ENCODE data around the gene DPP4. TPM values are rescaled to one million over a fixed set of nuclear protein-coding genes. Genes with fewer than 3 reads are reported as not detected.

DPP4 gene
- total and polyA plus RNA-seq, 2 experiments from 2014 or later: 1.5 to 2.8 TPM

GRCh38 chr2:162000431-162000830 lies 73.6 kb downstream of the DPP4 start:
- Histone ChIP-seq H3K4me1 (ENCODE audit: insufficient read depth) (peaks cover 46% of the 10 kb centered on the region), H4K20me1 (replicated peaks; ENCODE audit: insufficient read depth) (no peaks in the 10 kb centered on the region), H3K79me2 (replicated peaks; ENCODE audit: insufficient read depth) (no peaks in the 10 kb centered on the region), H3K36me3 (ENCODE audit: insufficient read depth) (no peaks in the 10 kb centered on the region), H3K27ac (ENCODE audit: low read depth) (no peak overlapping the region), H3K4me3 (no peak overlapping the region), H2AFZ (no peak overlapping the region), H3F3A (replicated peaks; ENCODE audit: low read depth) (no peaks in the 10 kb centered on the region), H3K9me2 (ENCODE audit: insufficient read depth) (peaks cover 4% of the 10 kb centered on the region; the same call in 1 of the 2 replicates), H3K27me3 (ENCODE audit: insufficient read depth) (no peaks in the 10 kb centered on the region), H3K4me2 (no peak overlapping the region)
- Mint-ChIP-seq H3K4me3 (no peak overlapping the region), H3K9me3 (no peaks in the 10 kb centered on the region; the same call in 2 of the 3 replicates), H3K27ac (no peak overlapping the region), H3K4me1 (peaks cover 51% of the 10 kb centered on the region), H3K36me3 (ENCODE audit: low read depth) (no peaks in the 10 kb centered on the region; the same call in 1 of the 3 replicates), H3K27me3 (ENCODE audit: insufficient read depth, low read depth, poor library complexity) (no peaks in the 10 kb centered on the region)
- DNase-seq (ENCODE audit: low spot score) (no peak), ATAC-seq (no peak)
- no peak for TF ChIP-seq ZNF462 (CRISPR knock-in tag; IDR thresholded peaks at IDR 0.05)

- Histone ChIP-seq H2AFZ (no peak overlapping the region), H3K27ac (ENCODE audit: low read depth) (no peak overlapping the region), H3K4me1 (ENCODE audit: insufficient read depth) (peaks cover 46% of the 10 kb centered on the region), H3K27me3 (ENCODE audit: insufficient read depth) (no peaks in the 10 kb centered on the region), H4K20me1 (replicated peaks; ENCODE audit: insufficient read depth) (no peaks in the 10 kb centered on the region), H3K4me3 (no peak overlapping the region), H3K4me2 (no peak overlapping the region), H3K9me2 (ENCODE audit: insufficient read depth) (peaks cover 4% of the 10 kb centered on the region; the same call in 1 of the 2 replicates), H3K36me3 (ENCODE audit: insufficient read depth) (no peaks in the 10 kb centered on the region), H3K79me2 (replicated peaks; ENCODE audit: insufficient read depth) (no peaks in the 10 kb centered on the region), H3F3A (replicated peaks; ENCODE audit: low read depth) (no peaks in the 10 kb centered on the region)
- H3K4me1 Mint-ChIP-seq: peaks cover 51% of the 10 kb centered on the region
- no peaks in the 10 kb centered on the region; the same call in 2 of the 3 replicates for H3K9me3 Mint-ChIP-seq
- ATAC-seq (no peak), DNase-seq (ENCODE audit: low spot score) (no peak)
- H3K4me3 Mint-ChIP-seq: no peak overlapping the region
- H3K36me3 Mint-ChIP-seq (ENCODE audit: low read depth): no peaks in the 10 kb centered on the region; the same call in 1 of the 3 replicates
- no peaks in the 10 kb centered on the region for H3K27me3 Mint-ChIP-seq (ENCODE audit: insufficient read depth, low read depth, poor library complexity)
- no peak overlapping the region for H3K27ac Mint-ChIP-seq
- no peak for TF ChIP-seq STAT1 (IDR thresholded peaks at IDR 0.05; ENCODE audit: unreplicated experiment)
- TF ChIP-seq CREB1 (CRISPR knock-in tag; IDR thresholded peaks at IDR 0.05; ENCODE audit: low read depth): no peak
- TF ChIP-seq, protein P1, sequence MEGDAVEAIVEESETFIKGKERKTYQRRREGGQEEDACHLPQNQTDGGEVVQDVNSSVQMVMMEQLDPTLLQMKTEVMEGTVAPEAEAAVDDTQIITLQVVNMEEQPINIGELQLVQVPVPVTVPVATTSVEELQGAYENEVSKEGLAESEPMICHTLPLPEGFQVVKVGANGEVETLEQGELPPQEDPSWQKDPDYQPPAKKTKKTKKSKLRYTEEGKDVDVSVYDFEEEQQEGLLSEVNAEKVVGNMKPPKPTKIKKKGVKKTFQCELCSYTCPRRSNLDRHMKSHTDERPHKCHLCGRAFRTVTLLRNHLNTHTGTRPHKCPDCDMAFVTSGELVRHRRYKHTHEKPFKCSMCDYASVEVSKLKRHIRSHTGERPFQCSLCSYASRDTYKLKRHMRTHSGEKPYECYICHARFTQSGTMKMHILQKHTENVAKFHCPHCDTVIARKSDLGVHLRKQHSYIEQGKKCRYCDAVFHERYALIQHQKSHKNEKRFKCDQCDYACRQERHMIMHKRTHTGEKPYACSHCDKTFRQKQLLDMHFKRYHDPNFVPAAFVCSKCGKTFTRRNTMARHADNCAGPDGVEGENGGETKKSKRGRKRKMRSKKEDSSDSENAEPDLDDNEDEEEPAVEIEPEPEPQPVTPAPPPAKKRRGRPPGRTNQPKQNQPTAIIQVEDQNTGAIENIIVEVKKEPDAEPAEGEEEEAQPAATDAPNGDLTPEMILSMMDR (conservative IDR thresholded peaks at IDR 0.05; ENCODE audit: low read depth in 2 of 2): no peak
- TF ChIP-seq, protein P2, sequence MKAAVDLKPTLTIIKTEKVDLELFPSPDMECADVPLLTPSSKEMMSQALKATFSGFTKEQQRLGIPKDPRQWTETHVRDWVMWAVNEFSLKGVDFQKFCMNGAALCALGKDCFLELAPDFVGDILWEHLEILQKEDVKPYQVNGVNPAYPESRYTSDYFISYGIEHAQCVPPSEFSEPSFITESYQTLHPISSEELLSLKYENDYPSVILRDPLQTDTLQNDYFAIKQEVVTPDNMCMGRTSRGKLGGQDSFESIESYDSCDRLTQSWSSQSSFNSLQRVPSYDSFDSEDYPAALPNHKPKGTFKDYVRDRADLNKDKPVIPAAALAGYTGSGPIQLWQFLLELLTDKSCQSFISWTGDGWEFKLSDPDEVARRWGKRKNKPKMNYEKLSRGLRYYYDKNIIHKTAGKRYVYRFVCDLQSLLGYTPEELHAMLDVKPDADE (IDR thresholded peaks at IDR 0.05): no peak
- no peak for TF ChIP-seq JUNB (IDR thresholded peaks at IDR 0.05; ENCODE audit: unreplicated experiment)
- no peak for TF ChIP-seq ZNF331 (CRISPR knock-in tag; IDR thresholded peaks at IDR 0.05; ENCODE audit: low read depth)
These were observed 74.7 kb downstream of the DPP4 start for GRCh38 chr2:161999321-161999720.

All from GM23338 (cell line).